SU-DHL-6 (cell line): ENCODE measurements around the gene NKD1.

Experiments used
- H2AFZ ChIP-seq: fragments of 200-600 bp; sonication (generic); 2 replicates; pipeline ENCODE4 v1.6.1; 2014; ENCODE audit warnings: low read depth, mild to moderate bottlenecking, moderate library complexity, mixed read lengths, antibody characterized with exemption, low read length; ENCODE audit not compliant: severe bottlenecking
- H3F3A ChIP-seq: fragments of 200-600 bp; shearing (Covaris generic); 2 replicates; pipeline ENCODE4 v1.6.0; 2016; ENCODE audit warnings: antibody characterized with exemption, mild to moderate bottlenecking; ENCODE audit not compliant: insufficient read depth
- H3K27ac ChIP-seq: fragments of 200-600 bp; sonication (generic); 2 replicates; pipeline ENCODE4 v1.5.1; 2016; ENCODE audit warnings: low read depth, mild to moderate bottlenecking, low read length, moderate library complexity, mixed read lengths
- H3K27me3 ChIP-seq: fragments of 200-600 bp; sonication (generic), shearing (Covaris generic); 2 replicates; pipeline ENCODE4 v1.6.0; 2014; ENCODE audit warnings: mild to moderate bottlenecking, low read length
- H3K36me3 ChIP-seq: fragments of 200-600 bp; sonication (generic); 2 replicates; pipeline ENCODE4 v1.6.1; 2014; ENCODE audit warnings: mild to moderate bottlenecking, low read length, mixed read lengths
- H3K4me2 ChIP-seq: fragments of 300-600, 200-600 bp; shearing (Covaris generic), sonication (generic); 2 replicates; pipeline ENCODE4 v1.6.0; 2014; ENCODE audit warnings: low read length, low read depth, mild to moderate bottlenecking; ENCODE audit not compliant: poor library complexity, severe bottlenecking
- H3K4me3 ChIP-seq: fragments of 200-600 bp; sonication (generic); 2 replicates; pipeline ENCODE4 v1.5.1; 2014; ENCODE audit warnings: antibody characterized with exemption, low read length, mild to moderate bottlenecking, mixed read lengths; ENCODE audit not compliant: insufficient read depth, poor library complexity, severe bottlenecking
- H3K79me2 ChIP-seq: fragments of 200-600 bp; sonication (generic); 2 replicates; pipeline ENCODE4 v1.6.1; 2014; ENCODE audit warnings: mild to moderate bottlenecking, low read length, moderate library complexity; ENCODE audit not compliant: insufficient read depth
- H3K9ac ChIP-seq: fragments of 200-600 bp; sonication (generic); 2 replicates; pipeline ENCODE4 v1.7.0; 2014; ENCODE audit warnings: mild to moderate bottlenecking, low read length
- H3K9me2 ChIP-seq: fragments of 200-600 bp; sonication (generic); replicated peaks from 2 replicates; pipeline ENCODE4 v1.6.1; 2014; ENCODE audit warnings: low read length; ENCODE audit not compliant: insufficient read depth
- H3K9me3 ChIP-seq: fragments of 200-600 bp; sonication (generic); 2 replicates; pipeline ENCODE4 v1.6.1; 2014; ENCODE audit warnings: low read length, mixed read lengths; ENCODE audit not compliant: insufficient read depth
- H4K20me1 ChIP-seq: fragments of 200-600 bp; sonication (generic); 2 replicates; pipeline ENCODE4 v1.6.1; 2014; ENCODE audit warnings: low read depth, mild to moderate bottlenecking, antibody characterized with exemption, low read length, moderate library complexity, mixed read lengths
- EZH2phosphoT487 ChIP-seq: fragments of 200-600 bp; sonication (generic), shearing (Covaris generic); conservative IDR thresholded peaks from 2 replicates; pipeline ENCODE4 v1.6.1; 2018; ENCODE audit warnings: mild to moderate bottlenecking, antibody characterized with exemption, low read length, moderate library complexity, mixed read lengths
- TF ChIP-seq, protein P1 (sequence below): fragments of 200-600 bp; sonication (generic); IDR thresholded peaks from one replicate; pipeline ENCODE4 v1.5.1; 2017; ENCODE audit warnings: antibody characterized with exemption, mild to moderate bottlenecking, low read length, moderate library complexity; ENCODE audit not compliant: insufficient read depth, poor library complexity, severe bottlenecking

NKD1 gene

DNA sequence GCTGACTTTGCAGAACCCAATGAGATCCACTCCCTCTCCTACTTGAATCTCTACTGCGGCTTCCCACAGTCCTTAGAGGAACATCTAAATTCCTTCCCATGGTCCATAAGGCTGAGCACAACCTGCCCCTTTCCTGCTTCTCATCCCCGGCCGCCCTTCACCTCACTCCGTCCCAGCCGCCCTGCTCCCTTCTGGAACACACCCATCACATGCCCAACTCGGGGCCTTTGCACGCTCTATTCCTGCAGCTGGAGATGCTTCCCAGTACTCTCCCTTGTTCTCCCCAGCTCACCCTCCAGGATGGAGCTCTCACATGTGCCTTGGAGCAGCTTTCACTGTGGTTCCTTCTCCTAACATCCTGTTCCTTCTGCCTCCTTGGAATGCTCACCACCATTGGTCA is 23.6 kb downstream of the NKD1 start:
- Histone ChIP-seq H3K36me3 (no peaks in the 10 kb centered on the region), H4K20me1 (no peaks in the 10 kb centered on the region), H3K9me3 (no peaks in the 10 kb centered on the region), H3K27me3 (no peaks in the 10 kb centered on the region), H3K4me3 (no peak overlapping the region), H3K4me2 (no peak overlapping the region), H3K27ac (no peak overlapping the region), H2AFZ (no peak overlapping the region), H3K9ac (no peak overlapping the region), H3K79me2 (no peaks in the 10 kb centered on the region), H3K9me2 (no peaks in the 10 kb centered on the region), H3F3A (no peaks in the 10 kb centered on the region)
- no peak for TF ChIP-seq EZH2phosphoT487
- TF ChIP-seq, protein P1, sequence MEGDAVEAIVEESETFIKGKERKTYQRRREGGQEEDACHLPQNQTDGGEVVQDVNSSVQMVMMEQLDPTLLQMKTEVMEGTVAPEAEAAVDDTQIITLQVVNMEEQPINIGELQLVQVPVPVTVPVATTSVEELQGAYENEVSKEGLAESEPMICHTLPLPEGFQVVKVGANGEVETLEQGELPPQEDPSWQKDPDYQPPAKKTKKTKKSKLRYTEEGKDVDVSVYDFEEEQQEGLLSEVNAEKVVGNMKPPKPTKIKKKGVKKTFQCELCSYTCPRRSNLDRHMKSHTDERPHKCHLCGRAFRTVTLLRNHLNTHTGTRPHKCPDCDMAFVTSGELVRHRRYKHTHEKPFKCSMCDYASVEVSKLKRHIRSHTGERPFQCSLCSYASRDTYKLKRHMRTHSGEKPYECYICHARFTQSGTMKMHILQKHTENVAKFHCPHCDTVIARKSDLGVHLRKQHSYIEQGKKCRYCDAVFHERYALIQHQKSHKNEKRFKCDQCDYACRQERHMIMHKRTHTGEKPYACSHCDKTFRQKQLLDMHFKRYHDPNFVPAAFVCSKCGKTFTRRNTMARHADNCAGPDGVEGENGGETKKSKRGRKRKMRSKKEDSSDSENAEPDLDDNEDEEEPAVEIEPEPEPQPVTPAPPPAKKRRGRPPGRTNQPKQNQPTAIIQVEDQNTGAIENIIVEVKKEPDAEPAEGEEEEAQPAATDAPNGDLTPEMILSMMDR = no peak

DNA sequence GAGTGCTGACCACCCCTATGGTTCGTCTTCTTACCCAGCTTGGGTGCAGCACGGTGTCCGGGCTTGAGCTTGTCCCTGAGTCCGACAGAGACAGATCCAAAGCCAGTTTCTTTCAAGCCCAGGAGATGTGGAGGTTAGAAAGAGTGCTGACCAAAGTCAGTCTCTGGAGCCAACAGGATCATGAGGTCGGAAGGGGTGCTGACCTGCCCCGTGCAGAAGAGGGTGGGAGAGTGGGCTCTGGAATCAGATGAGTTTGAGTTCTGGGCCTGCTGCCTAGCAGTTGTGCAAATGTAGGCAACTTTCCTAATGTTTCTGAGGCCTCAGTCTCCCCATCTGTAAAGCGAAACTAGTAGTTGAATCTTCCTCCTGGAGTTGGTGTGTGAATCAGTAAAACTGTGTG is 24.5 kb downstream of the NKD1 start:
- Histone ChIP-seq H3K9me3 (no peaks in the 10 kb centered on the region), H4K20me1 (no peaks in the 10 kb centered on the region), H3F3A (no peaks in the 10 kb centered on the region), H3K79me2 (no peaks in the 10 kb centered on the region), H3K36me3 (no peaks in the 10 kb centered on the region), H3K9me2 (no peaks in the 10 kb centered on the region), H3K27me3 (no peaks in the 10 kb centered on the region), H2AFZ (no peak overlapping the region), H3K4me3 (no peak overlapping the region), H3K4me2 (no peak overlapping the region), H3K27ac (no peak overlapping the region), H3K9ac (no peak overlapping the region)
- no peak for TF ChIP-seq EZH2phosphoT487
- TF ChIP-seq, protein P1 = no peak

DNA sequence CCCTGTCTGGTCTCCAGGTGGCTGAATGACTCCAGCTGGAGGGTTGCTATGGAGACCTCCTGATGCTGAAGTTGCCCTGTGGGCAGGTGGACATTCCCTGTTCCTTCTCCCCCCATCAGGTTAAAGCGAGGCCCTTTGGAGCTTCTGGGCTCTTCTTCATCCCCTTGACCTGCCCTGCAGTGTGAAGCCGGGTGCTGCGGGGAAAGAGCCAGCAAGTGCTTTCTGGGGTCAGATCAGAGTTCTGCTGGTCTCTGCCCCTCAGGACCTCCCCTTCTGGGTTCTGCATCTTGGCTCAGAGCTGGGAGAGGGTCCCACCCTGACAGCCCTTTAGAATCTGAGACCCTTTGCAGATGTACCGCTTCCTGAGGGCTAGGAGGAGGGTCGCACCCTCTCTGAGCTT is 25.1 kb downstream of the NKD1 start:
- Histone ChIP-seq H3K9me3 (no peaks in the 10 kb centered on the region), H2AFZ (no peak overlapping the region), H3K9ac (no peak overlapping the region), H3K4me2 (no peak overlapping the region), H4K20me1 (no peaks in the 10 kb centered on the region), H3K9me2 (no peaks in the 10 kb centered on the region), H3K36me3 (no peaks in the 10 kb centered on the region), H3F3A (no peaks in the 10 kb centered on the region), H3K27me3 (no peaks in the 10 kb centered on the region), H3K79me2 (no peaks in the 10 kb centered on the region), H3K4me3 (no peak overlapping the region), H3K27ac (no peak overlapping the region)
- TF ChIP-seq, protein P1 = no peak
- no peak for TF ChIP-seq EZH2phosphoT487
